Tongue (tissue), 2 donors: Measurements from ENCODE around the gene NBAS. TPM values are rescaled to one million over a fixed set of nuclear protein-coding genes. Genes with fewer than 3 reads are reported as not detected.

ENCODE experiments used
- DNase-seq: peaks from one replicate; pipeline ENCODE4 v3.0.0-alpha.2; 2015
- total RNA-seq: library from RNA; depleted of rRNA; stranded (reverse); fragments of >200 nt; gene quantifications from one replicate; pipeline ENCODE4 v1.2.3, GENCODE V29; 2014

The NBAS gene
- total RNA-seq, 1 donor from 2014 or later, result 73.3 TPM

GRCh38 chr2:15122915-15123314 lies 438.2 kb downstream of the NBAS start:
- DNase-seq, result no peak

DNA sequence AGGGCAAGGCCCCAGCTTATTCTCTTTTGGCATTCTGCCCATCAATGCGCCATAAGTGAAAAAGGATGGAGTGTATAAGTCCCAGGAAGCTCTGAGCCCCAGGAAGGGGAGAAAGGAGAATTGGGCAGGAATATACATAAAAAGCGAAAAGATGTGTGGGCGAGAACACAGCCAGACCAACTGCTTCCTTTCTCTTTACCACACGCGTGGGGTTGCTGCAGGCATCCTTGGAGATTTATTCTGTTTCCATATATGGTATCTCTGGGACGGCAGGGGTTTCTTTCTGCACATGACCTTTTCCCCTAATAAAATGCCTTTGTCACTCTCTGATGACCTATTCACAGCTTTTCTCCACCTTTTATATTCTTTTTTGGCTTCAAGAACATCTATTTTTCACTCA lies 440.5 kb downstream of the NBAS start:
- DNase-seq, result no peak

GRCh38 chr2:15119722-15120175 lies 441.4 kb downstream of the NBAS start:
- DNase-seq, result no peak

DNA sequence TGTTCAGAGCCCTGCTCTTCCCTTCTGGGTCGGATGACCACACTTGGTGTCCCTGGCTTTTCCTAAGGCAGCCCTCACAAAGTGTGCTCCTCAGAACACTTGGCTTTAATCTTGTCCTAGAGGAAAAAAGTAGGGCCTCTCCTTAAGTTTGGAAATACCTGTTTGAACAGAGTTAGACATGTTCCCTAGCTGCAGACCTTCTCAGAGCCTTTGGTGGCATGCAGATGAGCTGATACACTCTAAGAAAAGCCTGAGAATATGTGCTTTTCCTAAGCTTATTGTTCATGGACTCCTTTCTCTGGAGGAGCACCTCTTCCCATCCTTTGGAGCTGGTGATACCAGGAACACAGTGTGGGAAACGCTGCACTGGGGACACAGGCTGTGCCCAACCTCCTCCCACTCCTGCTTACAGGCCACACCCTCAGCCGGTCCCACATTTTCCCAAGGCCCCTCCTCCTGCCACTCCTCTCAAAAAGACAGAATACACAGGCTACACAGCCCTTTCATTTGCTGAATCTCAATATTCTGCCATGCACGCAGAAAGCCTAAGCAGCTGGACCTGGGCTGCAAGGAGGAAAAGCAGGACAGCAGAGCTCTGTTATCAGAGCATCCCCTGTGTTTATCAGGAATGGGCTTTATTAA lies 443.6 kb downstream of the NBAS start:
- no peak for DNase-seq

Other genes starting within 250 kb of the NBAS start
- gene DDX1, start 30.5 kb upstream of the NBAS start, total RNA-seq, result 106 TPM